HG03103 (cell line): Measurements from ENCODE around the gene BTF3L4.
"Not testable (repeated sequence)": the region's sequence is repeated elsewhere in the genome, so short reads cannot be mapped to it uniquely, and the experiment has no call there.

ENCODE experiments used
- ATAC-seq: cut with Tn5 transposase; IDR thresholded peaks from one replicate; pipeline ENCODE4 v1.9.1; 2021; ENCODE audit warnings: low read depth; ENCODE audit not compliant: unreplicated experiment

BTF3L4 gene

GRCh38 chr1:52055066-52055865 is 829 bp upstream of the BTF3L4 start, which contains the start of gene TXNDC12:
Gene TXNDC12, minus strand, starts transcription at chr1:52055191. Its CDS starts 95 bp downstream, at chr1:52055096.
- peak; percentile 39 for ATAC-seq

DNA sequence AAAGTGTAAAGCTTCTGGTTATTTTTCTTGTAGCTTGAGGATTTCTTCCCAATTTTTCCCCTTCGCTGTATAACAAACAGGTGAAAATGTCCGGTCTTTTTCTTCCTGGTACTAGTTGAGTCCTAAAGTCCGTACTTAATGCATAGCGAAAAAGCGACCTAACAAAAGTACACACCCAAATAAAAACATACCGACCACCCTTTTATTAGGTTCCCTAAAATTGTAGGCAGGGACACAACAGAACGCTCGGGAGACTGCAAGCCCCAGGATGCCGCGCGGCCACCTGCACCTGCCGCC is 281 bp upstream of the BTF3L4 start:
- ATAC-seq = no peak

GRCh38 chr1:52056937-52057231 is 789 bp downstream of the BTF3L4 start:
- ATAC-seq = no peak

GRCh38 chr1:52057255-52057654 is 1.2 kb downstream of the BTF3L4 start:
- ATAC-seq = no peak

- ATAC-seq = no peak
These were observed 1.9 kb downstream of the BTF3L4 start for GRCh38 chr1:52057876-52058415.

DNA sequence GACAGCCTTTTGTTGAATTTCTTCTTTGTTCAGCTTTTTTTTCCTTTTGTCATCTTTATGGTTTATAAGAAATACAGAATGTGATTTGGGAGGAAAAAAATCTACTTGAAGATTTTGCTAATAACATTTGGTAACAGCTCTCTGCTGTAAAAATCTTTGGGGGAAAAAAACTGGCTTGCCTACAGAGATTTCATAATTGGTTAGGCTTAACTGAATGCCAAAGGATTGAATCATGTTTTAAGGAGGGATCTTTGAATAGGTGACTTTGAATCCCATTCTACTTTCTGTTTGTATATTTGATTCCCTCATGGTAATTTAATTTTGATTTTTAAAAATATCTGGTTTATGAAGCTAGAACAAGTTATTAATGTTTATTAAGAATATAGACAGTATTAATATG is 3.2 kb downstream of the BTF3L4 start:
- no peak for ATAC-seq

GRCh38 chr1:52059888-52060287 is 3.8 kb downstream of the BTF3L4 start:
- no peak for ATAC-seq

DNA sequence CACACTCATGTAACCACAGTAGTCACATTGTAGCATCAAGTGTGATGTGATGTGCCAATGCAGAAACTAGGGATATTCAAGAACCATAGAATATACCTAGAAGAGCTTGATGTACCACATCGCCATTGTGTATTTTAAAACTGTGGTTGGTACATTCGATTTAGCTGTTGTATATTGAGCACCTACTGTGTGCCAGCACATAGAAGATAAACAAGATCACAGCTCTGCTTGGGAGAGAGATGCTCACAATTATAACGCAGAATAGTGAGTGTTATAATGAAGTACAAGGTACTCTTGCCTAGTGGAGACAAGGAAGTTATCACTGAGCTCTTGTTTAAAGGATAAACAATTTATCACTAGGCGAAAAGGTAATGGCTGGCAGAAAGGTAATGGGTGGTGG is 4.7 kb downstream of the BTF3L4 start:
- ATAC-seq = no peak

- no peak for ATAC-seq
These were observed 7.1 kb downstream of the BTF3L4 start for GRCh38 chr1:52063192-52063591.

DNA sequence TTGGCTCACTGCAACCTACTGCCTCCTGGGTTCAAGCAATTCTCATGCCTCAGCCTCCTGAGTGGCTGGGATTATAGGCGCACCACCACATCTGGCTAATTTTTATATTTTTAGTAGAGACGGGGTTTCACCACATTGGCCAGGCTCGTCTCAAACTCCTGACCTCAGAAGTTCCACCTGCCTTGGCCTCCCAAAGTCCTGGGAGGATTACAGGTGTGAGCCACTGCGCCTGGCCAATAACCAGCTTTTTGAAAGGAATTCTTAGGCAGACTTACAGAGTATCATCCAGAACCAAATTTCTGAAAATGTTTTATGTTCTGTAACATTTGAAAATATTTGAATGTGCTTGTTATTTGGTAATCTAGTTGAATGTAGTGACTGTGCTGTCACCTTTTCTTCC is 14.6 kb downstream of the BTF3L4 start:
- ATAC-seq = no peak

GRCh38 chr1:52072291-52072690 is 16.2 kb downstream of the BTF3L4 start:
- no peak for ATAC-seq

- ATAC-seq = not testable (repeated sequence)
These were observed 21.2 kb downstream of the BTF3L4 start for GRCh38 chr1:52077277-52077676.

DNA sequence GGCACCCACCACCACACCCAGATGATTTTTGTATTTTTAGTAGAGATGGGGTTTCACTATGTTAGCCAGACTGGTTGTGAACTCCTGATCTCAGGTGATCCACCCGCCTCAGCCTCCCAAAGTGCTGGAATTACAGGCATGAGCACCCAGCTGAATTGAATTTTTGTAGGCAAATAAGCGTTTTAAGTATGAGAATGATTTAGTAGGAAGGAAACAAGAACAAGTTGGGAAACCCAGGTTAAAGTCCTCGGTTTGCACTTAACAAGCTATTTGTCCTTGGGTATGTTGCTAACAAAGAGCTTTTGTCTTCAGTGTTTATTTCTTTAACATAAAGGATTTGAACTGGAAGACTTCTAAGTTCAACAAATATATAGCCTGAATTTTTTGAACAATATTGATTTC is 23.9 kb downstream of the BTF3L4 start:
- ATAC-seq = no peak

DNA sequence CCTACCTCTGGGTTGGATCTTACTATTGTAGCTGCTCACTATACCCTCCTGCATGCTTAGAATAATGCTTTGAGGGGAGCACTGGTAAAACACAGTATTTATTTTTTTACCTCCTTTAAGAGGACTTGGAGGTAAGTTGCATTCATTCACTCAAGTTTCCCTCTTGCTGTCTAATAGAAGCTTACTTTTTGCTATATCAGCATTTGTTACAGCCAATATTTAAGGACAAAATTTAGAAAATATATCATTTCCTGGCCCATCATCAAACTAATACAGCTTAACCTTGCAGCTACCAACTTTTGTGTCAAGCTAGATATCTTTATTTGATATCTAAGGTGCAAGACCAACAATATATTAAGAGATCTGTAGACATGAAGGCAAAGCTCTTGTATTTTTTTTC is 31.8 kb downstream of the BTF3L4 start:
- ATAC-seq = not testable (repeated sequence)

DNA sequence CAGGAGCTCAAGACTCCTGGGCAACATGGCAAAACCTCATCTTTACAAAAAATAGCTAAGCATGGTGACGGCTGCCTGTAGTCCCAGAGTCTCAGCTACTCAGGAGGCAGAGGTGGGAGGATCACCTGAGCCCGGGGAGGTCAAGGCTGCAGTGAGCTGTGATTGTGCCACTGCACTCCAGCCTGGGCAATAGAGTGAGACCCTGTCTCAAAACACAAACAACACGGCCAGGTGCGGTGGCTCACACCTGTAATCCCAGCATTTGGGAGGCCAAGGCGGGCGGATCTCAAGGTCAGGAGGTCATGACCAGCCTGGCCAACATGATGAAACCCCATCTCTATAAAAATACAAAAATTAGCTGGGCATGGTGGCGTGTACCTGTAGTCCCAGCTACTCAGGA is 38.2 kb downstream of the BTF3L4 start:
- ATAC-seq = not testable (repeated sequence)

- no peak for ATAC-seq
These were observed 40.1 kb downstream of the BTF3L4 start for GRCh38 chr1:52096216-52096615.

DNA sequence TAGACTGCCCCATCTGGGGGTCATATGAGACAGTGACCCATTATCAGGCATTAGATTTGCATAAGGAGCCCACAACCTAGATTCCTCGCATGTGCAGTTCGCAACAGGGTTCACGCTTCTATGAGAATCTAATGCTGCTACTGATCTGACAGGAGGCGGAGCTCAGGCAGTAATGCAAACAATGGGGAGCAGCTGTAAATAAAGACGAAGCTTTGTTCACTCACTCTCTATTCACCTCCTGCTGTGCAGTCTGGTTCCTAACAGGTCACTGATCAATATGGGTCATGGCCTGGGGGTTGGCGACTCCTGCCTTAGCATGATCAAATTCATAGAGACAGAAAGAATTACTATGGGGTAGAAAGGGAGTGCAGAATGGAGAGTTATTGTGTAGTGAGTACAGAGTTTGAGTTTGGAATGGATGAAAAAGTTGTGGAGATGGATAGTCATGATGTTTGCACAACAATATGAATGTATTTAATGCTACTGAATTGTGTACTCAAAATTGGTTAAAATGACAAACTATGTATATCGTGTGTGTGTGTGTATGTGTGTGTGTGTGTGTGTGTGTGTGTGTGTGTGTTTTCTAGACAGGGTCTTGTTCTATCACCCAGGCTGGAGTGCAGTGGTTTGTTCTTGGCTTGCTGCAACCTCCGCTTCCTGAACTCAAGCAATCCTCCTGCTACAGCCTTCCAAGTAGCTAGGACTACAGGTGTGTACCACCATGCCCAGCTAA is 42.2 kb downstream of the BTF3L4 start:
- no peak for ATAC-seq

DNA sequence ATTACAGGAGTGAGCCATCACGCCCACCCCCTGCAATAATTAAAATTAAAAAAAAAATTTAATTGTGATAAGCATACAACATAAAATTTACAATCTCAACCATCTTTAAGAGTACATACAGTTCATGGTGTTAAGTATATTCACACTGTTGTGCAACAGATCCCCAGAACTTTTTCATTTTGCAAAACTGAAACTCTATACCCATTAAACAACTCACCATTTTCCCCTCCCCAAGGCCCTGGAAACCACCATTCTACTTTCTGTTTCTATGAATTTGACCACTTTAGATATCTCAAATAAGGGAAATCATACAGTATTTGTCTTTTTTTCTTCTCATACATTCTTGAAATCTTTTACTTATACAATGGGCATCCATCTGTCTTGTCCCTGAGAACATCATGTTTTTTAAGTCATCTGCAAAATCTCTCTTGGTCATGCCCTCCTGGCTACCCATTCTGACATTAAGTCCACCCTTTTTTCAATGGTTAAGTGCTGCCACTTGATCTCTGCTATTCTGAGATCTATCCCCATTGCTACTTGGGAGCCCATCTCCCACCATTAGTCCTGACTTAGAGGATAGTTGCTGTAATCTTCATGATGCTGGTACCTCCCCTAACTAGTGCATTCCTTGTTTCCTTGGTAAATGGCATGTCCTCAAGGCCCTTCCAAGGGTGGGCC is 46.4 kb downstream of the BTF3L4 start:
- no peak for ATAC-seq

GRCh38 chr1:52111492-52111891 is 55.4 kb downstream of the BTF3L4 start:
- ATAC-seq = no peak

DNA sequence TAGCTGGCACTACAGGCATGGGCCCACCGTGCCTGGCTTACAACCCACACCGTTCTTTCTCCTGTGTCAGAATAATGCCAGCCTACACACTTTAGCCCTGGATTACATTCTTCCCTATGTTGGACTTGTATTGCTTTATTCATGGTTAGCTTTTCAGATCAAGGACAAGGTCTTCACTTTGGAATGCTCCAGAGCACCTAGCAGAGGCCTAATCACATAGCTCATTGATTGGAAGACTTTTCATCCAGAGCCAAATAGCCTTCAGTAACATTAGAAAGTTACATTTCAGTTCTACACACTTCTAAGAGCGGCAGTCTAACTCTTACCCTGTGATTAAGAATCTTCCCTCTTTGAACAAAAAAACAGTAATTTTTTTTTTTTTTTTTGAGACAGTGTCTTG is 56.4 kb downstream of the BTF3L4 start:
- ATAC-seq = no peak

- no peak for ATAC-seq
These were observed 63.4 kb downstream of the BTF3L4 start for GRCh38 chr1:52119301-52120079.
